Ovary (tissue), 1 donor: ENCODE measurements around the gene RDX.

Experiments used
- EP300 ChIP-seq: sonication (generic); formaldehyde crosslinking; IDR thresholded peaks from one replicate; pipeline ENCODE4 v1.6.1; 2017; ENCODE audit warnings: antibody characterized with exemption
- POLR2A ChIP-seq: fragments of 450-650 bp; IDR thresholded peaks from one replicate; pipeline ENCODE4 v1.6.1; 2017; ENCODE audit warnings: antibody characterized with exemption, mild to moderate bottlenecking, moderate library complexity

DNA sequence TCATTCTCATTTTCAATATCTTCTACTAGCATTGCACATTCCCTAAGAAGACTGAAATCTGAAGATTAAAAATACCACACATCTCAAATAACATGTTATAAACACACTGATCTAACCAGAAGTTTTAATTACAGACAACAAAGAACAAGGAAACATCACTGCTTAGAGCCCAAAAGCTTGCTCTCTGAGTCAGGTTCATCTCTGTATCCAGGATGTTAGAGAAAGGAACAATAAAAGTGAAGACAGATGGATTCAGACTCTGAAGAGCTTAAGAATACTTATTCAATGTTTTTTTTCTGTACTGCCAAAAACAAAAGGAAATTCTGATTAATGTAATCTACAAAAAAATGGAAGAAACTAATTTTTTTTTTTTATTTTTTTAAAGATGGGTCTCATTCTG, 16.5 kb downstream of the RDX start:
- TF ChIP-seq POLR2A (no peak), EP300 (no peak)
